HG03378 (cell line): ENCODE data around the gene SLC19A2.

Experiments
- ATAC-seq: cut with Tn5 transposase; IDR thresholded peaks from one replicate; pipeline ENCODE4 v1.9.1; 2021; ENCODE audit warnings: mild to moderate bottlenecking, moderate library complexity; ENCODE audit not compliant: unreplicated experiment

The SLC19A2 gene

DNA sequence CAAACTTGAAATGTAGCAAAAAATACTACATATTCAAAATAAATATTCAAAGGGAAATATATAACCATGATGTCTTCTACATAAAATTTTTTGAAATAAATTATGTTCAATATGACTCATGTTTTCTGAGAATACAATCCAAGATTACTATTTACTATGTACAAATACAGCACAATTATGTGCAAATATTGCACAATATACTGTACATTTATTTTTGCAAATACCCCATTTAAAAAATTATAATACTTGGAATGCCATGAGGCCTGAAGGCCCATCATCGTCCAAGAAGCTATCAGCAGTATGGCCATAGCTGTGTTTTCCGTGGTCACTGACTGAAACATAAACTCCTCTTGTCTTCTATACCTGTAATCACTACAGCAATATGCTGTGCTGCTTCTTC is 70.8 kb downstream of the SLC19A2 start:
- ATAC-seq = no peak
